ENCODE results near the gene DUS1L.

DNA sequence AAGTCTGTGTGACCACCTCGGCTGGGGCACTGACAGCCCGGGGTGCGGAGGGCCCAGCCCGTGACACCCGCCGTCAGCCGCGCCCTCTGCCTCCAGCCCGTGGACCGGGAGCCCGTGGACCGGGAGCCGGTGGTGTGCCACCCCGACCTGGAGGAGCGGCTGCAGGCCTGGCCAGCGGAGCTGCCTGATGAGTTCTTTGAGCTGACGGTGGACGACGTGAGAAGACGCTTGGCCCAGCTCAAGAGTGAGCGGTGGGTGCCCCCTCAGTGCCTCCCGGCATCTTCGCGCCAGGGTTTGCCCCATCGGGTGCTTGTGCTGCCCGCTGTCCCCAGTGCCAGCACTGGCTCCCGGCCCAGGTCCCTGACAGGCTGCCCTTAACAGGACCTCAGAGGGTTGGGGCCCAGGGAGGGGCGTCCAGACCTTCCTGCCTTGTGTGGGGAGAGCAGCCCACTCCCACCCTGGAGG lies 56.6 kb downstream of the DUS1L start:
- TF ChIP-seq, protein P1, sequence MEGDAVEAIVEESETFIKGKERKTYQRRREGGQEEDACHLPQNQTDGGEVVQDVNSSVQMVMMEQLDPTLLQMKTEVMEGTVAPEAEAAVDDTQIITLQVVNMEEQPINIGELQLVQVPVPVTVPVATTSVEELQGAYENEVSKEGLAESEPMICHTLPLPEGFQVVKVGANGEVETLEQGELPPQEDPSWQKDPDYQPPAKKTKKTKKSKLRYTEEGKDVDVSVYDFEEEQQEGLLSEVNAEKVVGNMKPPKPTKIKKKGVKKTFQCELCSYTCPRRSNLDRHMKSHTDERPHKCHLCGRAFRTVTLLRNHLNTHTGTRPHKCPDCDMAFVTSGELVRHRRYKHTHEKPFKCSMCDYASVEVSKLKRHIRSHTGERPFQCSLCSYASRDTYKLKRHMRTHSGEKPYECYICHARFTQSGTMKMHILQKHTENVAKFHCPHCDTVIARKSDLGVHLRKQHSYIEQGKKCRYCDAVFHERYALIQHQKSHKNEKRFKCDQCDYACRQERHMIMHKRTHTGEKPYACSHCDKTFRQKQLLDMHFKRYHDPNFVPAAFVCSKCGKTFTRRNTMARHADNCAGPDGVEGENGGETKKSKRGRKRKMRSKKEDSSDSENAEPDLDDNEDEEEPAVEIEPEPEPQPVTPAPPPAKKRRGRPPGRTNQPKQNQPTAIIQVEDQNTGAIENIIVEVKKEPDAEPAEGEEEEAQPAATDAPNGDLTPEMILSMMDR (IDR thresholded peaks at IDR 0.05), result no peak
- TF ChIP-seq POLR2A (IDR thresholded peaks at IDR 0.05), result no peak

All from uterus (tissue), 2 donors.